Neural progenitor cell (in vitro differentiated cells): ENCODE measurements around the gene RIMKLA. TPM values are rescaled to one million over a fixed set of nuclear protein-coding genes. Genes with fewer than 3 reads are reported as not detected.

Source experiments
- DNase-seq: peaks from one replicate; pipeline ENCODE4 v3.0.0-alpha.2; 2016; ENCODE audit warnings: low spot score
- H2AFZ ChIP-seq: fragments of 200-600 bp; sonication (generic); replicated peaks from 2 replicates; pipeline ENCODE4 v1.6.1; 2016; ENCODE audit warnings: antibody characterized with exemption
- H3F3A ChIP-seq: fragments of 200-600 bp; sonication (generic); 2 replicates; pipeline ENCODE4 v1.6.1; 2016; ENCODE audit warnings: antibody characterized with exemption, low read depth
- H3K27ac ChIP-seq: fragments of 200-600 bp; sonication (generic); 2 replicates; pipeline ENCODE4 v1.5.1; 2016; ENCODE audit warnings: mild to moderate bottlenecking
- H3K27me3 ChIP-seq: fragments of 200-600 bp; sonication (generic); 2 replicates; pipeline ENCODE4 v1.6.1; 2016; ENCODE audit warnings: mild to moderate bottlenecking, moderate library complexity
- H3K36me3 ChIP-seq: fragments of 200-600 bp; sonication (generic); 2 replicates; pipeline ENCODE4 v1.5.1; 2016
- H3K4me1 ChIP-seq: fragments of 200-600 bp; sonication (generic); 2 replicates; pipeline ENCODE4 v1.6.1; 2016; ENCODE audit warnings: mixed run types
- H3K4me2 ChIP-seq: fragments of 200-600 bp; sonication (generic); 2 replicates; pipeline ENCODE4 v1.6.1; 2016
- H3K4me3 ChIP-seq: fragments of 200-600 bp; sonication (generic); 2 replicates; pipeline ENCODE4 v1.5.1; 2016
- H3K79me2 ChIP-seq: fragments of 200-600 bp; sonication (generic); 2 replicates; pipeline ENCODE4 v1.6.1; 2016; ENCODE audit warnings: low read depth
- H3K9ac ChIP-seq: fragments of 200-600 bp; sonication (generic); 2 replicates; pipeline ENCODE4 v1.6.1; 2016
- H3K9me3 ChIP-seq: fragments of 200-600 bp; sonication (generic); 2 replicates; pipeline ENCODE4 v1.5.1; 2016; ENCODE audit warnings: low read depth
- H4K20me1 ChIP-seq: fragments of 200-600 bp; sonication (generic); 2 replicates; pipeline ENCODE4 v1.6.1; 2016; ENCODE audit warnings: low read depth
- H3K27ac Mint-ChIP-seq: 3 replicates; pipeline ENCODE4 v1.8.0; 2021; ENCODE audit warnings: mixed read lengths
- H3K27me3 Mint-ChIP-seq: 2 replicates; pipeline ENCODE4 v1.8.0; 2022; ENCODE audit warnings: low read depth, mild to moderate bottlenecking, inconsistent platforms, moderate library complexity, mixed read lengths; ENCODE audit not compliant: insufficient read depth
- H3K36me3 Mint-ChIP-seq: 3 replicates; pipeline ENCODE4 v1.8.0; 2021; ENCODE audit warnings: mixed read lengths
- H3K4me1 Mint-ChIP-seq: 3 replicates; pipeline ENCODE4 v1.8.0; 2021; ENCODE audit warnings: mixed read lengths
- H3K4me3 Mint-ChIP-seq: 3 replicates; pipeline ENCODE4 v1.8.0; 2021; ENCODE audit warnings: mild to moderate bottlenecking, moderate library complexity, mixed read lengths
- H3K9me3 Mint-ChIP-seq: 3 replicates; pipeline ENCODE4 v1.8.0; 2020; ENCODE audit warnings: mixed read lengths
- EZH2 ChIP-seq: fragments of 200-600 bp; sonication (generic); IDR thresholded peaks from 2 replicates; pipeline ENCODE4 v1.6.1; 2017; ENCODE audit warnings: antibody characterized with exemption, mild to moderate bottlenecking, moderate library complexity
- EZH2phosphoT487 ChIP-seq: fragments of 200-600 bp; sonication (generic); IDR thresholded peaks from 2 replicates; pipeline ENCODE4 v1.6.1; 2017; ENCODE audit warnings: antibody characterized with exemption
- total RNA-seq: library from RNA; depleted of rRNA; stranded (reverse); fragments of >200 nt; gene quantifications from 2 replicates; pipeline ENCODE4 v1.2.3, GENCODE V29; 2015; ENCODE audit warnings: low replicate concordance
- TF ChIP-seq, protein P1 (sequence below): fragments of 200-600 bp; sonication (generic); IDR thresholded peaks from 2 replicates; pipeline ENCODE4 v1.5.1; 2017; ENCODE audit warnings: antibody characterized with exemption, mild to moderate bottlenecking

The RIMKLA gene
- total RNA-seq, 1 donor from 2014 or later: 5.4 TPM

DNA sequence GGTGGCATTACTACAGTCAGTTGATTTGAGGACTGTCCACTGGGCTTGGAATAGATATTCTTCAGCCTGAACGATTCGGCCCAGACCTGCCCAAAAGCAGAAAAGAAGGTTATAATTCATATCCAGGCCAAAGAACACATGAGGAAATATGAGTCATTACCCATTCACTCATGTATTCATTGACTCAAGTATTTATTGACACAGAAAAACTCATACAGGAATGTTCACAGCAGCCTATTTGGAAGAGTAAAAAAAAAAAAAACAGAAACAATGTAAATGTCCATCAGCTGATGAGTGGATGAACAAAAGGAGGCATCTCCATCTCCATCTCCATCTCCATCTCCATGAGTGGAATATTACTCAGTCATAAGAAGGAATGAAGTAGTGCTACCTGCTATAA lies 59.3 kb downstream of the RIMKLA start:
- Mint-ChIP-seq H3K27ac (no peak overlapping the region), H3K9me3 (no peaks in the 10 kb centered on the region), H3K4me1 (no peaks in the 10 kb centered on the region), H3K4me3 (no peak overlapping the region), H3K36me3 (no peaks in the 10 kb centered on the region), H3K27me3 (no peaks in the 10 kb centered on the region)
- TF ChIP-seq EZH2 (no peak), EZH2phosphoT487 (no peak)
- no peak for DNase-seq
- H3K4me1 ChIP-seq: no peaks in the 10 kb centered on the region
- H3K36me3 ChIP-seq: no peaks in the 10 kb centered on the region
- no peaks in the 10 kb centered on the region for H3F3A ChIP-seq
- H3K9ac ChIP-seq: no peak overlapping the region
- no peak overlapping the region for H2AFZ ChIP-seq
- no peak overlapping the region for H3K4me3 ChIP-seq
- H4K20me1 ChIP-seq: no peaks in the 10 kb centered on the region
- H3K27me3 ChIP-seq: no peaks in the 10 kb centered on the region
- H3K4me2 ChIP-seq: no peak overlapping the region
- no peaks in the 10 kb centered on the region for H3K79me2 ChIP-seq
- no peaks in the 10 kb centered on the region for H3K9me3 ChIP-seq
- no peak overlapping the region for H3K27ac ChIP-seq

DNA sequence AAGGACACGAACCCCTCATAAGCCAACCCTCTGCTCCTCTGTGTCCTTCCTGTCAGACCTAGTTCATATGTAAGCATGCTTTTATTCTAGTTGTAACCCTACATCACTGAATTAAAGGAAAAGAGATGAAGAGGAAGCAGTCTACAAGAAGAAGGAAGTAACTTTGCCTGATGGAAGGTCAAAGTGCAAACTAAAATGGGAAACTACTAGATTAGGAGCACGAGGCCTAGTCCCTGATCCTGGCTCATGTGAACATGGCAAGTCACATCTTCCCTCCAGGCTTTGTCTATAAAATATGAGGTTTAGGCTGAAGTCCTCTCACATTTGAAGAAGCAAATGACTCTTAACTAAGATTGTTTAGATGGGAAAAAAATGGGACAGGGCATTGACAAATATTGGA lies 62.1 kb downstream of the RIMKLA start:
- DNase-seq: no peak
- no peaks in the 10 kb centered on the region for H3K4me1 ChIP-seq
- no peak overlapping the region for H2AFZ ChIP-seq
- no peaks in the 10 kb centered on the region for H3K79me2 ChIP-seq
- no peaks in the 10 kb centered on the region for H3F3A ChIP-seq
- H3K36me3 ChIP-seq: no peaks in the 10 kb centered on the region
- no peak overlapping the region for H3K4me3 ChIP-seq
- H3K9me3 ChIP-seq: no peaks in the 10 kb centered on the region
- H3K4me2 ChIP-seq: no peak overlapping the region
- H3K27ac ChIP-seq: no peak overlapping the region
- H3K4me3 Mint-ChIP-seq: no peak overlapping the region
- no peaks in the 10 kb centered on the region for H3K4me1 Mint-ChIP-seq
- H3K27ac Mint-ChIP-seq: no peak overlapping the region
- H3K9ac ChIP-seq: no peak overlapping the region
- H4K20me1 ChIP-seq: no peaks in the 10 kb centered on the region
- no peak for TF ChIP-seq EZH2
- no peaks in the 10 kb centered on the region for H3K27me3 ChIP-seq
- no peaks in the 10 kb centered on the region for H3K9me3 Mint-ChIP-seq
- H3K36me3 Mint-ChIP-seq: no peaks in the 10 kb centered on the region
- H3K27me3 Mint-ChIP-seq: no peaks in the 10 kb centered on the region

DNA sequence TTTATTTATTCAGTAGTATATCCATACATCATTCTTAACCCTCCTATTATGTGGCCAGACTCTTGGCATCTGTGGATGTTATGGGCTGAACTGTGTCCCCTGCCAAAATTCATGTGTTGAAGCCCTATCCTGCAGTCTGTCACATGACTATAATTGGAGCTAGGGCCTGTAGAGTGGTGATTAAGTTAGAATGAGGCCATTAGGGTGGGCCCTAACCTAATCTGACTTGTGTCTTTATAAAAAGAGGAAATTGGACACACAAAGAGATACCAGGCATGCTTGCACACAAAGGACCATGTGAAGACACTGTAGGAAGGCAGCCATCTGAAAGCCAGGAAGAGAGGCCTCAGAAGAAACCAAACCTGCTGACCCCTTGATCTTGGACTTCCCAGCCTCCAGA lies 68.7 kb downstream of the RIMKLA start:
- H3K9ac ChIP-seq: no peak overlapping the region
- no peaks in the 10 kb centered on the region for H3K4me1 ChIP-seq
- no peak overlapping the region for H2AFZ ChIP-seq
- H4K20me1 ChIP-seq: no peaks in the 10 kb centered on the region
- H3K27ac Mint-ChIP-seq: no peak overlapping the region
- H3K36me3 ChIP-seq: no peaks in the 10 kb centered on the region
- DNase-seq: no peak
- H3F3A ChIP-seq: no peaks in the 10 kb centered on the region
- H3K36me3 Mint-ChIP-seq: no peaks in the 10 kb centered on the region
- no peak overlapping the region for H3K4me3 ChIP-seq
- no peak overlapping the region for H3K4me3 Mint-ChIP-seq
- no peaks in the 10 kb centered on the region for H3K4me1 Mint-ChIP-seq
- no peaks in the 10 kb centered on the region for H3K27me3 ChIP-seq
- no peak overlapping the region for H3K27ac ChIP-seq
- H3K4me2 ChIP-seq: no peak overlapping the region
- no peaks in the 10 kb centered on the region for H3K9me3 ChIP-seq
- H3K27me3 Mint-ChIP-seq: no peaks in the 10 kb centered on the region
- no peaks in the 10 kb centered on the region for H3K9me3 Mint-ChIP-seq
- TF ChIP-seq EZH2phosphoT487 (no peak), EZH2 (no peak)
- TF ChIP-seq, protein P1, sequence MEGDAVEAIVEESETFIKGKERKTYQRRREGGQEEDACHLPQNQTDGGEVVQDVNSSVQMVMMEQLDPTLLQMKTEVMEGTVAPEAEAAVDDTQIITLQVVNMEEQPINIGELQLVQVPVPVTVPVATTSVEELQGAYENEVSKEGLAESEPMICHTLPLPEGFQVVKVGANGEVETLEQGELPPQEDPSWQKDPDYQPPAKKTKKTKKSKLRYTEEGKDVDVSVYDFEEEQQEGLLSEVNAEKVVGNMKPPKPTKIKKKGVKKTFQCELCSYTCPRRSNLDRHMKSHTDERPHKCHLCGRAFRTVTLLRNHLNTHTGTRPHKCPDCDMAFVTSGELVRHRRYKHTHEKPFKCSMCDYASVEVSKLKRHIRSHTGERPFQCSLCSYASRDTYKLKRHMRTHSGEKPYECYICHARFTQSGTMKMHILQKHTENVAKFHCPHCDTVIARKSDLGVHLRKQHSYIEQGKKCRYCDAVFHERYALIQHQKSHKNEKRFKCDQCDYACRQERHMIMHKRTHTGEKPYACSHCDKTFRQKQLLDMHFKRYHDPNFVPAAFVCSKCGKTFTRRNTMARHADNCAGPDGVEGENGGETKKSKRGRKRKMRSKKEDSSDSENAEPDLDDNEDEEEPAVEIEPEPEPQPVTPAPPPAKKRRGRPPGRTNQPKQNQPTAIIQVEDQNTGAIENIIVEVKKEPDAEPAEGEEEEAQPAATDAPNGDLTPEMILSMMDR: no peak
- H3K79me2 ChIP-seq: no peaks in the 10 kb centered on the region

DNA sequence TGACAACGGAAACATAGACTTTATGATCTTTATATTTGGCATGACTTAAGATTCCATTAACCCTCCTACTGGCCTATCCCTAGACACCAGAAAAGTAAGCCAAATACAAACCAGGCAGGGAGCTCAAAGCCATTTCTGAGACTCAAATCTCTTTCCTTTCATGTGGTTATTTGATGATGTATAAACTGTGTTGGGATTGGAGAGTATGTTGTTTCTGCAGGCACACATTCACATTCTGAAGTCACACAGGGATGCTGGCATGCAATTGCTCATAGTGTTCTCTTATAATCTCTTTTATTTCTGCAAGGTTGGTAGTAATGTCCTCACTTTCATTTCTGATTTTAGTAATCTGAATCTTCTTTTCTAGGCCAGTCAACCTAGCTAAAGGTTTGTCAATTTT lies 69.5 kb downstream of the RIMKLA start:
- Mint-ChIP-seq H3K36me3 (no peaks in the 10 kb centered on the region), H3K4me1 (no peaks in the 10 kb centered on the region), H3K27ac (no peak overlapping the region), H3K27me3 (peaks cover 5% of the 10 kb centered on the region), H3K4me3 (no peak overlapping the region), H3K9me3 (no peaks in the 10 kb centered on the region)
- Histone ChIP-seq H3K4me2 (no peak overlapping the region), H4K20me1 (no peaks in the 10 kb centered on the region), H3K4me3 (no peak overlapping the region), H3K9ac (no peak overlapping the region), H3K4me1 (no peaks in the 10 kb centered on the region), H3K79me2 (no peaks in the 10 kb centered on the region), H3K9me3 (no peaks in the 10 kb centered on the region), H2AFZ (no peak overlapping the region), H3K27me3 (no peaks in the 10 kb centered on the region), H3F3A (no peaks in the 10 kb centered on the region), H3K36me3 (no peaks in the 10 kb centered on the region), H3K27ac (no peak overlapping the region)
- DNase-seq: no peak
- no peak for TF ChIP-seq EZH2phosphoT487
- TF ChIP-seq, protein P1: no peak
- no peak for TF ChIP-seq EZH2
